ENCODE measurements around the gene ATP8B1. TPM values are rescaled to one million over a fixed set of nuclear protein-coding genes. Genes with fewer than 3 reads are reported as not detected.
A peak's percentile ranks its signal among the peaks of the same experiment; 100 is the strongest.

Gene ATP8B1
- total RNA-seq, 1 experiment from 2014 or later, result 62.3 TPM

DNA sequence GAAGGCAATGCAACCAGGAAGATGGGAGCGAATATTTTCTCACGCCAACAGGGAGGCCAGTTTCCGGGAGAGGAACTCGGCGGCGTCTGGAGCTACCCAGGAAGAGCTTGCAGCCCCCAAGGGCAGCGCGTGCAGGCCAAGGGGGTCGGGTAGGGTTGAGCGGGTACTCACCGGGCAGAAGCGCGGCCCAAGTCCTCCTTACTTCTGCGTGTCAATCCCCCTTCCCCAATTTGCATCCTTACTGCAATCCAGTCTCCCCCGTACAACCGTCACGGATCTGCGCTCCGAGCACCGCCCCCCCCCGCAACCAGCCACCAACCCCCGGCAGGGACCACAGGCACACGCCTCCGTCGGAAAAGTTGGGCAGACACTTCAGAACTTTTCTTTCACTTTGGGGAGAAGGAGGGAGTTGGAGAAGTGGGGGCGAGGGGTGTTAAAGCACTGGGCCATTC is 1.3 kb downstream of the ATP8B1 start:
- H3K4me1 Mint-ChIP-seq (ENCODE audit: low read depth, unreplicated experiment), result peaks cover 40% of the 10 kb centered on the region
- H3K36me3 Mint-ChIP-seq (ENCODE audit: insufficient read depth, unreplicated experiment), result peaks cover 39% of the 10 kb centered on the region
- peak overlapping the region; percentile 84 for H3K27ac Mint-ChIP-seq (ENCODE audit: unreplicated experiment)
- BruUV-seq (replicated peaks), result no TSS peak
- H3K4me3 Mint-ChIP-seq (ENCODE audit: low read depth, unreplicated experiment), result peak overlapping the region; percentile 96
- no peaks in the 10 kb centered on the region for H3K27me3 Mint-ChIP-seq (ENCODE audit: unreplicated experiment)
- CTCF ChIA-PET, result no interaction called here
- intact Hi-C loops (cut with micrococcal nuclease; ENCODE audit: unreplicated experiment), result loop anchor here (2.0 kb wide), 2 partner anchors 25 to 53 kb away; no protein-coding TSS in a partner anchor
- peak; percentile 56 for DNase-seq
- TF ChIP-seq, protein P1, sequence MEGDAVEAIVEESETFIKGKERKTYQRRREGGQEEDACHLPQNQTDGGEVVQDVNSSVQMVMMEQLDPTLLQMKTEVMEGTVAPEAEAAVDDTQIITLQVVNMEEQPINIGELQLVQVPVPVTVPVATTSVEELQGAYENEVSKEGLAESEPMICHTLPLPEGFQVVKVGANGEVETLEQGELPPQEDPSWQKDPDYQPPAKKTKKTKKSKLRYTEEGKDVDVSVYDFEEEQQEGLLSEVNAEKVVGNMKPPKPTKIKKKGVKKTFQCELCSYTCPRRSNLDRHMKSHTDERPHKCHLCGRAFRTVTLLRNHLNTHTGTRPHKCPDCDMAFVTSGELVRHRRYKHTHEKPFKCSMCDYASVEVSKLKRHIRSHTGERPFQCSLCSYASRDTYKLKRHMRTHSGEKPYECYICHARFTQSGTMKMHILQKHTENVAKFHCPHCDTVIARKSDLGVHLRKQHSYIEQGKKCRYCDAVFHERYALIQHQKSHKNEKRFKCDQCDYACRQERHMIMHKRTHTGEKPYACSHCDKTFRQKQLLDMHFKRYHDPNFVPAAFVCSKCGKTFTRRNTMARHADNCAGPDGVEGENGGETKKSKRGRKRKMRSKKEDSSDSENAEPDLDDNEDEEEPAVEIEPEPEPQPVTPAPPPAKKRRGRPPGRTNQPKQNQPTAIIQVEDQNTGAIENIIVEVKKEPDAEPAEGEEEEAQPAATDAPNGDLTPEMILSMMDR (IDR thresholded peaks at IDR 0.05; ENCODE audit: unreplicated experiment), result no peak
- no peaks in the 10 kb centered on the region for H3K9me3 Mint-ChIP-seq (ENCODE audit: low read depth, unreplicated experiment)

DNA sequence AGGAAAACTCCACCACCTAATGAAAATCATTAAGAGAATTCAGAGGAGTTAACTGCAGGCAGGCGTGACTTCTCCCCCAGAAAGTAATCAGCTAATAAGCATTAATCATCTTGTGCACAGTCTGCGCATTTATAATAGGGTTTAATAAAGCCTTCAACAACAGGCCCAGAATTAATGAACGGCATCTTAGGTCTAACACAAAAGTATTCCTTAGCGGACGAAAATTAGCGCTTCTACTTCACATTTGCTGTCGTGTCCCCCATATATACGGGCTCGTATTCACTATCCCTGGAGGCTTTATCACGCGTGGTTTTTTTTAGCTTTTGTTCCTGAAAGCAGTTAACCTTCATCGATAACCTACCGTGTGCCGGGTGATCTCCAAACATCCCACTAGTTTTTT is 1.8 kb downstream of the ATP8B1 start:
- H3K36me3 Mint-ChIP-seq (ENCODE audit: insufficient read depth, unreplicated experiment), result peaks cover 43% of the 10 kb centered on the region
- H3K4me1 Mint-ChIP-seq (ENCODE audit: low read depth, unreplicated experiment), result peaks cover 41% of the 10 kb centered on the region
- no peaks in the 10 kb centered on the region for H3K27me3 Mint-ChIP-seq (ENCODE audit: unreplicated experiment)
- intact Hi-C loops (cut with micrococcal nuclease; ENCODE audit: unreplicated experiment), result loop anchor here (2.0 kb wide), 2 partner anchors 25 to 53 kb away; no protein-coding TSS in a partner anchor
- CTCF ChIA-PET, result interaction anchor here (0.5 to 0.9 kb wide), 2 partner anchors 18 to 177 kb away, joined by 6 to 10 read pairs; no protein-coding TSS in a partner anchor
- peak overlapping the region; percentile 84 for H3K27ac Mint-ChIP-seq (ENCODE audit: unreplicated experiment)
- TF ChIP-seq, protein P1 (IDR thresholded peaks at IDR 0.05; ENCODE audit: unreplicated experiment), result no peak
- DNase-seq, result no peak
- peak overlapping the region; percentile 96 for H3K4me3 Mint-ChIP-seq (ENCODE audit: low read depth, unreplicated experiment)
- BruUV-seq (replicated peaks), result no TSS peak
- H3K9me3 Mint-ChIP-seq (ENCODE audit: low read depth, unreplicated experiment), result no peaks in the 10 kb centered on the region

DNA sequence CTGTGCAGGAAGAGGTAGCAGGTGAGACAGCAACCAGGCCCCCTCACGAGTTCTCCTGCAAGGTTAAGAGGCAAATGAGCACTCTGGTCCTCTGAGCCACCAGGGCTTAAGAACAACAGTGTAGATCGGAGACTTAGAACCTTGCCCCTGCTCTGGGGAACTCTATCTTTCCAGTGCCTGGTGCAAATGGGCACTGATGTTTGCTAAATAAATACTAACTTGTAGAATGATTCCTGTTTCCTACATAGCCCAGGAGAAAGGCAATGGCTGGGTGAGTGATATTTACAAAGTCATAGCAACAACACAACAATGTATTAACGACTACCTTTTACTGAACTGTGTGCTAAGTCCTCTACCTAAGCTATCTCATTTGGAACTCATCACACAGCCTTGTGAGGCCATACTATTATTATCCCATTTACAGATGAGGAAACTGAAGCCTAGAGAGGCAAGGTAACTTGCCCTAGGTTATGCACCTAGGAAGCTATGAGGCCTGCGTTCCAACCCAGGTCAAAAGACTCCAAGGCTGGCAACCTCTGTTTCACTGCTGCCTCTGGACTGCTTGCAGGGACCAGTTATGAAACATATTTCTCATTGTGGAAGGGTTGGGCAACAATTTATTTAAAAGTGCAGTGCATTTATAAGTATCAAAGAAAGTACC is 4.3 kb downstream of the ATP8B1 start:
- intact Hi-C loops (cut with micrococcal nuclease; ENCODE audit: unreplicated experiment), result no loop called here
- no peak for DNase-seq
- BruUV-seq (replicated peaks), result no TSS peak
- Mint-ChIP-seq H3K4me1 (ENCODE audit: low read depth, unreplicated experiment) (peaks cover 43% of the 10 kb centered on the region), H3K27me3 (ENCODE audit: unreplicated experiment) (no peaks in the 10 kb centered on the region), H3K9me3 (ENCODE audit: low read depth, unreplicated experiment) (no peaks in the 10 kb centered on the region), H3K4me3 (ENCODE audit: low read depth, unreplicated experiment) (no peak overlapping the region), H3K36me3 (ENCODE audit: insufficient read depth, unreplicated experiment) (peaks cover 55% of the 10 kb centered on the region), H3K27ac (ENCODE audit: unreplicated experiment) (no peak overlapping the region)
- TF ChIP-seq, protein P1 (IDR thresholded peaks at IDR 0.05; ENCODE audit: unreplicated experiment), result no peak
- CTCF ChIA-PET, result interaction anchor here (0.7 to 1.2 kb wide), 2 partner anchors 9 to 83 kb away, joined by 3 to 6 read pairs; no protein-coding TSS in a partner anchor

DNA sequence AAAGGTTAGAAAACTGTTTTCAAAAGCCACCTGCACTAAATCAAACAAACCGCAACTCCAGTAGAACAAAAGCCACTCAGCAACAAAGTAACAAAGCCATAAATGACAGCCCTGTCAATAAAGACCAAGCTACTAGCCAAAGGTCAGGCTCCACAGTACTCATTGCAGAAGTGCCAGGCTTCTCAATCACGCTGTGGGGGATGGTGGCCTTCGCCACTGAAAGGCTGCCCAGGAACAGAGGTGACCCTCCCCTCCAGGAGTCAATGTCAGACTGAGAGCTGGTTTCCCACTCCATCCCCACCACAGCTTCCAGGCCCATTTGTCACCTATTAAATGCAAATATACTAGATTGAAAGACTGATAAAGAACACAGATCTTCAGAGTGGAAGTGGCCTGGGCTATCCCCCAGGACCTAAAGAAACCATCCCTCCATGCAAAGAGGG is 5.9 kb downstream of the ATP8B1 start:
- H3K36me3 Mint-ChIP-seq (ENCODE audit: insufficient read depth, unreplicated experiment), result peaks cover 39% of the 10 kb centered on the region
- DNase-seq, result peak; percentile 55
- H3K9me3 Mint-ChIP-seq (ENCODE audit: low read depth, unreplicated experiment), result no peaks in the 10 kb centered on the region
- TF ChIP-seq, protein P1 (IDR thresholded peaks at IDR 0.05; ENCODE audit: unreplicated experiment), result no peak
- peak overlapping the region; percentile 26 for H3K4me3 Mint-ChIP-seq (ENCODE audit: low read depth, unreplicated experiment)
- no TSS peak for BruUV-seq (replicated peaks)
- no peak overlapping the region for H3K27ac Mint-ChIP-seq (ENCODE audit: unreplicated experiment)
- peaks cover 59% of the 10 kb centered on the region for H3K4me1 Mint-ChIP-seq (ENCODE audit: low read depth, unreplicated experiment)
- no peaks in the 10 kb centered on the region for H3K27me3 Mint-ChIP-seq (ENCODE audit: unreplicated experiment)
- CTCF ChIA-PET, result interaction anchor here (0.8 to 1.2 kb wide), 2 partner anchors 8 to 25 kb away, joined by 3 to 7 read pairs; no protein-coding TSS in a partner anchor
- intact Hi-C loops (cut with micrococcal nuclease; ENCODE audit: unreplicated experiment), result loop anchor here (1.0 kb wide), 1 partner anchor 17 kb away; no protein-coding TSS in a partner anchor
